ENCODE data around the gene CKMT2.

GRCh38 chr5:81191726-81192372 is 41.3 kb upstream of the CKMT2 start:
- TF ChIP-seq CTCF (IDR thresholded peaks at IDR 0.05) (no peak), POLR2A (IDR thresholded peaks at IDR 0.05) (no peak), EP300 (IDR thresholded peaks at IDR 0.05) (no peak)

All from ovary (tissue), 3 donors.